GM21737 (cell line): ENCODE results near the gene LRRC39.
A peak's percentile ranks its signal among the peaks of the same experiment; 100 is the strongest.

Source experiments
- ATAC-seq: cut with Tn5 transposase; IDR thresholded peaks from one replicate; pipeline ENCODE4 v1.9.1; 2021; ENCODE audit warnings: mild to moderate bottlenecking, moderate library complexity; ENCODE audit not compliant: unreplicated experiment

LRRC39 gene

DNA sequence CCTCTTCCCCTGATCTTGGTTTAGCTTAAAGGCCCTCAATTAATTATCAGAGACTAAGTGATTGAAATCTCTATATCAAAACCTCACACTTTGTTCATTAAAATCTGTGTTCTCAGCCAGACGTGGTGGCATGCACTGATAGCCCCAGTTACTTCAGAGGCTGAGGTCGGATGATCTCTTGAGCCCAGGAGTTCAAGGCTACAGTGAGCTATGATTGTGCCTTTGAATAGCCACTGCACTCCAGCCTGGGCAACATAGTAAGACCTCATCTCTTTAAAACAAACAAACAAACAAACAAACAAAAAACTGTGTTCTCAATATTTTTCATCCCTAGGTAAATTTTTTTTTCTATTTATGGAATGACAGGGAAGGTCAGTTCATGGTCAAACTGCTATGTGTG is 26.4 kb downstream of the LRRC39 start:
- no peak for ATAC-seq

DNA sequence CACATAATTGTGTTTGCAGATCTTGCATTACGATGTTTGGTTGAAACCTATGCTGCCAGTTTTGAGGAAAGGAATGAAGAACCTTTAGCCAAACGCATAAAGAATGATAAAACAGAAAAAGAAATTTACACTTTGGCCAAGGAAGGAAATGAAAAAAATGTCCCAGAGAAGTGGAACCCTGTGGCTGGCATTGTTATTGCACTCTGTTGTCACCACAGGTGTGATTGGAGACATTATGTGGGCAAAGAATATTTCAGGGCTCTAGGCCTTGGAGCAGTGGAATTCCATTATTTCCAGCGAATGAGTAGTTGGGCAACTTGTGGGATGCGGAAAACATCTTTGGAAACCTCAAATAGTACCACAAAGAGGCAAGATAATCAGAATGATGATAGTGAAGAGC is 30.2 kb downstream of the LRRC39 start:
- ATAC-seq, result no peak

DNA sequence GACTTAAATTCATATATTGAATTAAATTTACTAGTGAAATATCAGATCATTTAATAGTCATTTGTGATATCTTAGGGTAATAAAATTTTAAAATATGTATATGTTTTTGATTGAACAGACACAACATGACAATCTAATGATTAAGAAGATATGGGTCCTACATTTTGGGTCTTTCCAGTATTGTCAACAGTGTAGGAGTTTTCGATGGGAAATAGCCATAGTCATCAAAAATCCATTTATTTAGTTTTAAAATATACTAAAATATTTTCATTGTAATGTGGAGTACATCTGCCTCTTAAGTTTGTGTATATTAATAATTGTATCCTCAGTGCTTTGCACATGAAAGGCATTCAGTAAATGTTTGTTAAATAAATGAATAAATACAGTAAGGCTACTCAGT is 31.1 kb downstream of the LRRC39 start:
- ATAC-seq, result no peak

DNA sequence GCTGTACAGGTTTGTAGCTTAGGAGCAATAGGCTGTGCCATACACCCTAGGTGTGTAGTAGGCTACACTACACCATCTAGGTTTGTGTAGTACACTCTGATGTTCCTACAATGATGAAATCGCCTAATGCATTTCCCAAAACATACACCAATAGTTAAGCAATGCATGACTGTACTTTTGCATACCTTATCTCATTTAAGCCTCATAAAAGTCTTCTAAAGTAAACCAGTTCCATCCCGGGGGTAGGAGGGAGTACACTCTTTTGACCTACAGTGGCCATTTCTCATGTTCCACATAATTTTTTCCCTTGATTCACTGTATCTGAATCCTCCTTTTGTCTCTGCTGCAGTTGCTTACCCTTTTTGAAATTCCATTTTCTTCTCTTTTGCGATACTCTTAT is 32.9 kb downstream of the LRRC39 start:
- no peak for ATAC-seq

DNA sequence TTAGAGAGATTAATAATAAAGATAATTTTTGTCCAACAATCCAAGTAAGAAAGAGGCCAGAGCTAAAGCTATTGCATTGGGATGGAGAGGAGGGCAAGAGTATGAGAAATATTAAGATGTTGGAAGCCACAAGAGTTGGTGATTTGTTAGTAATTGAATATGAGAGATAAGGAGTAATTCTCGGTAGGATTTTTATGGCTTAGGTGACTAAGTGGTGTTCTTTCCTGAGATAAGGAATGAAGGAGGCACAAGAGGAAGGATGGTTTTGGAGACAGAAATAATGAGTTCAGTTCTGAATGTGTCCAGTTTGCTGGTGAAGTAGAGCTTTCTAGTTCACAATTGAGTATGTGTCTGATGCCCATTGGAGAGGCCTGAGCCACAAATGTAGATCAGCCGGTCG is 35.7 kb downstream of the LRRC39 start:
- no peak for ATAC-seq

DNA sequence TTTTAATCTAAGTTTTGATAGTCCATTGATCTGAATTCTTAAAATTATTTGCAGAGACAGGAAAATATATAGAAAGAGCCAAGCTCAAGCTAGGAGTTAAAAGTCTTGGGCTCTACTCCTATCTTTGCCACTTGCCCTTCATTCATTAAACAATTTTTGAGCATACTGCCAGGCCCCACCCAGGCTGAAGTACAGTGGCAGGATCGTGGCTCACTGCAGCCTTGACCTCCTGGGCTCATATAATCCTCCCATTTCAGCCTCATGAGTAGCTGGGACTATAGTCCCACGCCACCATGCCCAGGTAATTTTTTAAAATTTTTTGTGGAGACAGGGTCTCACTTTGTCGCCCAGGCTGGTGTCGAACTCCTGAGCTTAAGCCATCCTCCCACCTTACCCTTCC is 36.9 kb downstream of the LRRC39 start:
- no peak for ATAC-seq

DNA sequence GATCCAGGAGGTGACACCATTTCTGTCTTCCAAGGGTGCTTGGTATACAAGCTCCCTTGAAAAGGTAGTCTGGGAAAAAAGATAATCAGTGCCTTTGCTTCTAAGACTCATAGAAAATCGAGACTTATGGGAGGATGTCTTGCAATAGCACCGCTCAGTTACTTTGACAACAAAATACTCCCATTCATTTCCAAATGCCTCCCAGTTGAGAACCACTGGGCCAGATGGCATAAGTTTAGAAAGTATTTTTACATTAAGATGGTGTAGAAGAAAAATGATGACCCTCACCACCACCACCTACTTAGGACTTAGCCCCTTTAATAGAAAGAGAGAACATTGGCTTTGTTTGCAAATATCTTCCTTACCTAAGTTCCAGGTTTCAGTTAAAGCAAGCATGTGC is 40.5 kb downstream of the LRRC39 start:
- no peak for ATAC-seq

DNA sequence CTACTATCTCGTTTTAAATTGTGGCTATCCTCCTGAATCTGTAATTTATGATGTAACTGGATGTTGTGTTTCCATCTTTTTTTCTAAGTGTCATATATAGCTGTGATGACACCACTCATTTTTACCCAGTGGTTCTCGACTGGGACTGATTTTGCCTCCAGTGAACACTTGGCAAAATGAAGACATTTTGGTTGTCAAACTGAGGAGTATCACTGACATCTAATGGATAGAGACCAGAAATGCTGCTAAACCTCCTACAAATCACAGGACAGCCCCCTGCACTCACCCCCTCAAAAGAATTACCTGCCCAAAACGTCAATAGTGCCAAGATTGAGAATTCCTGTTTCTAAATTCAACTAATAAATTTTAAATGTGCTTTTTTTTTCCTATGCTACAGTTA is 43.2 kb downstream of the LRRC39 start:
- no peak for ATAC-seq

DNA sequence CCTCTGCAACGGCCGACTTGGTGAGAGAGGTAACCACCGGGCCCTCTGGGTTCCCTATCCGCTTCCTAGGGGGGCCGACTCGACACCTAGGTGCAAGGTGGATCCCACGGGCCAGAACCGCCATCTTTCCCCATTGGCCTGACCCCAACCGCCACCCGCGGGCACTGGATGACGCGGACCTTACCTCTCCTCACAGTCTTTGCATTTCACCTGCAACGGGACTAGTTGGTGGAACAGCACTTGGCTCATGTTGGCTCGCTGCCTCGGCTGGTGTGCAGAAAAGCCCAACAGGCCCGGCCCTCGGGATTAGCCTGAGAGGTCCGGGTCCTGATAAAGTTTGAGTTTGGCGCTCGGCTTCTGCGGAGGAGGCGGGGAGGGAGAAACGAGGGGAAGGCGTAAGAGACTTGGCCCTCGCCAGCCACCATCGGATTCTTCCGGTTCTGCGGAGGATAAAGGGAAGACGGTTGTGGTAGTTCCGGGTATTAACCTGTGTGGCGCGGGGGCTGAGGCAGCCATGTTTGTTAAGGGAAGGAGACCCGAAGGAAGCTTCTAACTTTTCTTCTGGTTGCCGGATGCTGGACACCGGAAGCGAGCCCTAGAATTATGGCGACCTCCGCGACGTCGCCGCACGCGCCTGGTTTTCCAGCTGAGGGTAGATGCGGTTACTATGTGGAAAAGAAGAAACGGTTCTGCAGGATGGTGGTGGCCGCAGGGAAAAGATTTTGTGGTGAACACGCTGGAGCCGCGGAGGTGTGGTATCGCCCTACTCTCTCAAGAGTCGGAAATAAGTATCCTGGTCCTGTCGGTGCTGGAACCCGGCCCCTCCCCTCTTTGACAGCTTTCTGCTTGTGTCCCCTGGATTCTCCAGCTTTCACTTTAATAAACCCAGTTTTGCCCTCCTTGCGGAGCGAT is 45.2 kb downstream of the LRRC39 start, which contains the start of the genes SASS6 and TRMT13:
TSS of gene SASS6 (minus strand) at position 365 of the 912 bp plus-strand sequence. CDS start at position 249, 116 bp downstream.
TSS of gene TRMT13 (plus strand) at position 598 of the 912 bp plus-strand sequence. CDS start at position 604, 6 bp downstream.
- ATAC-seq, result peak; percentile 87

DNA sequence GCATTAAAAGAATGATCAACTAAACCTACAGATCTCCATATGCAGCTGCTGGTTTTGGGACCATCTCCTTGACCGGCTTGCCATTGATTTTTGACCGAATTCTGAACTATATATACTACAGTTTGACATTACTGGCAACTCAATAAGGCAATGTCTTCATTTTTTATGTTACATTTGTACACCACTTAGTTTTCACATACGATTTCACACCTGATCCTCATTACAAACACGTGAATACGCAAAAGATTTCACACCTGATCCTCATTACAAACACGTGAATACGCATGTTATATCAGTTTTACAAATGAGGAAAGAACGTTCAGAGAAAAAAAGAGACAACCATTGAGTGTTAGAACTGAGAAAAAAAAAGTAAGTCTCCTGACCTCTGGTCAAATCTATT is 46.4 kb downstream of the LRRC39 start:
- ATAC-seq, result no peak

DNA sequence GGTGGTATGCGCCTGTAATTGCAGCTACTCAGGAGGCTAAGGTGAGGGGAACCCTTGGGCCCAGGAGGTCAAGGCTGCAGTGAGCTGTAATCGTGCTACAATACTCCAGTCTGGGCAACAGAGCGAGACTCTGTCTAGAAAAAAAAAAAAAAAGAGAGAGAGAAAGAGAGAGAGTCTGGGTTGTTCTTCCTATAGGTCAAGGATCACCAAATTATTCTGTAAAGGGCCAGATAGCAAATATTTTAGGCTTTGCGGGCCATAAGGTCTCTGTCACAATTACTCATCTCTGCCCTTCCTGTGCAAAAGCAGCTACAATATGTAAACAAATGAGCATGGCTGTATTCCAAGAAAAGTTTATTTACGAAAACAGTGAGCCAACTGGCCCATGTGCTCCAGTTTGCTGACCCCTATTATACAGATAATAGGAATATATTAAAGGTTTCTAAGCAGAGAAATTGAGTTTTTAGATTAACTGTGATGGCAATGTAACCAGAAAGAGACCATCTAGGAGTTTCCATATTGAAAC is 47.4 kb downstream of the LRRC39 start:
- ATAC-seq, result no peak

DNA sequence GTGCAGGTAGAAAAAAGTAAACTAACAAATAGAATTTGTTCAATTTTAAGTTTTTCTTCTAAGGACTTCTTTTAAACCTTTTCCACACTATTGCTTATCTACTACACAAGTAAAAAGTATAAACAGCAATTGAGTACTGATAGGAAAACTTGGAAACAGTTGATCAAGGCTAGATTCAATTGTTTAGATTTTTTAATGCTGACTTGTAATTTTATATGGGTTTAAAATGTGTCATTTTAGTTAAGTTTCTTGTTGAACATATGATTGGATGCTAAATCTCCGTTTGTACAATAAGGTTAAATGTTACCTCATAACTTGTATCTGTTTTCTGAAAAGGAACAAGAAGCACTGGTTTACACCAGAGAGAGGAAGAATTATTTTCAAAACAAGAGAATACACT is 50.8 kb downstream of the LRRC39 start:
- no peak for ATAC-seq

DNA sequence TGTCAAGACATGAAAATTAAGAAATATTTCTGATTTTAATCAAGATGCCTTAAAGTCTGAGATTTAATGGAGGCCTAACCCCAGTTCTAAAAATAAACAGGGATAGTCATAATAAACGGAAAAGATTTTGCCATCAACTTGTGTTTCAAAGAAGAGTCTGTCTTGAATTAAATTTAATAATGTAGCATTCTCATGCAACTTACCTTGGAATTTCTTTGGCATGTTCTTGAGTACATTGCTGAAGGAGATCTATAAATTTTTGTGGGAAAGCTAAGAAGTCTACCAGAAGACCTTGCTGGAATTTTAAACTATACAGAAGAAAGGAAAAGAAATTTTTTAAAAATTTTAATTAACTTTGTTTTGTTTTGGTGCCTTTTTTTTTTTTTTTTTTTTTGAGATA is 55.9 kb downstream of the LRRC39 start:
- no peak for ATAC-seq

DNA sequence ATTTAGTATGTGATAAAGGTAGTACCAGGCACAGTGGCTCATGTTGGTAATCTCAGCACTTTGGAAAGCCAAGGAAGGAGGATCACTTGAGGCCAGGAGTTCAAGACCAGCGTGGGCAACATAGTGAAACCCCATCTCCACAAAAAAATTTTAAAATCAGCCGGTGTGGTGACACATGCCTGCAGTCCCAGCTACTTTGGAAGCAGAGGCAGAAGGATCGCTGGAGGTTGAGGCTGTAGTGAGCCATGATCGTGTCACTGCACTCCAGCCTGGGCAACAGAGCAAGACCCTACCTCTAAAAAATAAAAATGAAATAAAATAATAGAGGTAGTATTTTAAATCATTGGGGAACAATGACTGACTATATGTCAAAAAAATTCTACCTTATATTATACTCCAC is 62.5 kb downstream of the LRRC39 start:
- ATAC-seq, result no peak

DNA sequence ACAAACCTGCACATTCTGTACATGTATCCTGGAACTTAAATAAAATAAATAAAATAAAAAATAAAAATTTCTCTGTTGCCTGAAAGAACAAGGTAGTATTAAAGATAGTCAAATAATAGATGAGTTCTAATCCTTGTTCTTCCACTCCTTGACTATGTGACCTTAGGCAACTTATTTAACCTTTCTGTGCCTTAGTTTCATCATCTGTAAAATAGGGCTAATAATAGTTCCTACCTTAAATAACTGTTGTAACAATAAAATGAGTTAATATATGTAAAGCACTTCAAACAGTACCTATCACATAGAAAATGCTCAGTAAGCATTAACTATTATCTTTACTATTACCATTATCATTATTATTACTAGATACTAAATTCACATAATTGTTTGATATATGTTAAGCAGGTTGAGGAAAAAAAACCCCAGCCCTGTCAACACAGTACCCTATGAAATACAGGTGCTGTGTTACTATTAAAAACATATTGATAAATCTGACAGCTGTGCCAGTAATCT is 68.4 kb downstream of the LRRC39 start:
- ATAC-seq, result no peak

DNA sequence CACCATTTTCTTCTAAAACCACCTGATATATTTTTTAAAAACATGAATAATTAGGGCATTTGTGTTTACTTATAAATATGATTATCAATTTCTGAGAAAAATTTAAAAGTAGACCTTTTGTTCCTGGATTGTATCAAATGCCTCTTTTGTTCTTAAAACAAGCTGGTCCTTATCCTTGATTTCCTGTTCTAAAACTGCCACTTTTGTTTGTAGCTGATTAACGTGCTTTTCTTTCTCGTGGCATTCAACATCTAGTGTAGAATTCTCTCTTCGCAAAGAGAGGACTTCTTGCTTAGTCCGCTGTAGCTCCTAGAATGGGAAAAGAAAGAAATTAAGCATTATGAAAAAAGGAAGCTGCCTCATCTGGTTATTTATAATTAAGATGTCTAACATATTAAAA is 70.4 kb downstream of the LRRC39 start:
- no peak for ATAC-seq

DNA sequence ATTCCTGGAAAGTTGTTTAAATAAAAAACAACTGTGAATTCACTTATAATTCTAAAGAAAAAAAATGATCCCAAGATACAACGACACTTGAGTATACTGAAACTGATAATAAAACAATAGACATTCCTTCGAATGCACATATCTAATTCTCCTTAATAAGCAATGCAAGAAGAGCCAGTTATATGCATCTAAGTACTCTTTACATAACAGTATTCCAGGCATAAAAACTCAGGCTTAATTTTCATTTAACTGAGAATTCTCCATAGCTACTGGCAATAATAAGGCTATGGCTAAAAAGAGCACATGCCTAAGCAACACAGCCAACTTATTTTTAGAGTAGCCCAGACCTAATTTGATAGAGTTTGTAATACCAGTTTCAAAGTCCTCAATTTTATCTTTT is 76.5 kb downstream of the LRRC39 start:
- ATAC-seq, result no peak

DNA sequence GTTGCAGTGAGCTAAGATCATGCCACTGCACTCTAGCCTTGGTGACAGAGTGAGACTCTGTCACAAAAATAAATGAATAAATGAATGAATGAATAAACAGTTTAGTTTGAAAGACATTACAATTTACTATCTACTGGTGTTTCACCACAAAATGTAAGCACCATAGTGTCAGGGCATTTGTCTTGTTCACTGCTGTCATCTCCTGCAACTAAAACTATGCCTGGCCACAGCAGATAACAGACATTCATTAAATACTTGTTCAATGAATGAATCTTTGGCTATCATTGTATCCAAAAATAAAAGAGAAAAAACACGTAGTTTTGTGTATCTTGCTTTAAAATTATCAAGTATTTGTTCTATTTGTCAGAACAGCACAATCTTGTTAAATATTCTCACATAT is 77.9 kb downstream of the LRRC39 start:
- no peak for ATAC-seq
